Prostate gland (tissue), 2 donors: ENCODE measurements around the gene SMARCE1. TPM values are rescaled to one million over a fixed set of nuclear protein-coding genes. Genes with fewer than 3 reads are reported as not detected.

Experiments used
- DNase-seq: peaks from one replicate; pipeline ENCODE4 v3.0.0-alpha.2; 2019; ENCODE audit warnings: low spot score
- H3K27ac ChIP-seq, 2 donors: fragments of 200-600 bp; sonication (generic); 2 replicates each; pipeline ENCODE4 v1.5.1; 2017 to 2019
- H3K27me3 ChIP-seq: fragments of 200-600 bp; sonication (generic); replicated peaks from 2 replicates; pipeline ENCODE4 v1.5.1; 2019; ENCODE audit not compliant: insufficient read depth
- H3K36me3 ChIP-seq, 2 donors: fragments of 200-600 bp; sonication (generic); 1 replicate in 1 of 2; 2 replicates in 1 of 2; pipeline versions ENCODE4 v1.5.1 to v1.8.1; 2017 to 2019
- H3K4me1 ChIP-seq: fragments of 200-600 bp; sonication (generic); replicated peaks from 2 replicates; pipeline ENCODE4 v1.5.1; 2019
- H3K4me3 ChIP-seq, 2 donors: fragments of 200-600 bp; sonication (generic); 2 replicates each; pipeline ENCODE4 v1.5.1; 2017 to 2019
- H3K9me3 ChIP-seq: fragments of 200-600 bp; sonication (generic); 2 replicates; pipeline ENCODE4 v1.5.1; 2017
- POLR2A ChIP-seq: fragments of 450-650 bp; IDR thresholded peaks from one replicate; pipeline ENCODE4 v1.6.1; 2016; ENCODE audit warnings: antibody characterized with exemption, mild to moderate bottlenecking
- POLR2AphosphoS5 ChIP-seq: sonication (generic); formaldehyde crosslinking; IDR thresholded peaks from one replicate; pipeline ENCODE4 v1.6.1; 2017; ENCODE audit warnings: antibody characterized with exemption
- WGBS: methylation state at CpG from one replicate; pipeline ENCODE4 v1.1.5; 2018; 5-methylcytosine and 5-hydroxymethylcytosine counted together
- intact Hi-C: fragments of 100-400 bp; cut with DNase I; formaldehyde crosslinking; loops from one replicate; pipeline ENCODE4 v1.14.2; 2022
- total RNA-seq, 2 donors: library from RNA; depleted of rRNA; stranded (reverse); fragments of >200 nt; gene quantifications; one replicate each; pipeline ENCODE4 v1.1.0, GENCODE V29; 2016
- TF ChIP-seq, protein P1 (sequence below), 4 experiments: fragments of 200-600 bp in 2 of 4; fragments of 450-650 bp in 2 of 4; sonication (generic) in 2 of 4; IDR thresholded peaks; 1 replicate in 3 of 4; 2 replicates in 1 of 4; pipeline ENCODE4 v1.5.1; 2016 to 2019; ENCODE audit warnings: antibody characterized with exemption in 4 of 4, mild to moderate bottlenecking in 2 of 4, moderate library complexity in 2 of 4

The SMARCE1 gene
- total RNA-seq, 2 donors from 2014 or later = 65.7 to 82.0 TPM

DNA sequence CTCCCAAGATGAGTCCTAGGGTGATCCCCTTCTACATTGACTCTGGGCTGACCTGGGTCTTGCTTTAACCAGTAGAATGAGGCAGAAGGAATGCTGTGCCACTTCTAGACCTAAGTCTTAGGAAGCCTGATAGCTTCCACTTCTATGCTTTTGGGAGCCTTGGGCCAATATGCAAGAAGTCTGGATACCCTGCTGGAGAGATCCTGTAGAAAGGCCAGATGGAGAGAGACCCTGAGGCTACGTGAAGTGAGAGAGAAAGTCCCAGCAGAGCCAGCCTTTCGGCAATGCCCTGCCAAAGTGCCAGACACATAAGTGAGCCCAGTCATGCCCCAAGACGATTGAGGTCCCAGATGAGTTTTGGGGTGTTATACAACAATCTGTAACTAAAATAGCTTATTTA is 15.6 kb upstream of the SMARCE1 start:
- H3K4me1 ChIP-seq = no peaks in the 10 kb centered on the region
- H3K9me3 ChIP-seq = no peaks in the 10 kb centered on the region
- H3K27me3 ChIP-seq = no peaks in the 10 kb centered on the region
- TF ChIP-seq POLR2A = no peak
- no peak for TF ChIP-seq POLR2AphosphoS5
- TF ChIP-seq, protein P1, sequence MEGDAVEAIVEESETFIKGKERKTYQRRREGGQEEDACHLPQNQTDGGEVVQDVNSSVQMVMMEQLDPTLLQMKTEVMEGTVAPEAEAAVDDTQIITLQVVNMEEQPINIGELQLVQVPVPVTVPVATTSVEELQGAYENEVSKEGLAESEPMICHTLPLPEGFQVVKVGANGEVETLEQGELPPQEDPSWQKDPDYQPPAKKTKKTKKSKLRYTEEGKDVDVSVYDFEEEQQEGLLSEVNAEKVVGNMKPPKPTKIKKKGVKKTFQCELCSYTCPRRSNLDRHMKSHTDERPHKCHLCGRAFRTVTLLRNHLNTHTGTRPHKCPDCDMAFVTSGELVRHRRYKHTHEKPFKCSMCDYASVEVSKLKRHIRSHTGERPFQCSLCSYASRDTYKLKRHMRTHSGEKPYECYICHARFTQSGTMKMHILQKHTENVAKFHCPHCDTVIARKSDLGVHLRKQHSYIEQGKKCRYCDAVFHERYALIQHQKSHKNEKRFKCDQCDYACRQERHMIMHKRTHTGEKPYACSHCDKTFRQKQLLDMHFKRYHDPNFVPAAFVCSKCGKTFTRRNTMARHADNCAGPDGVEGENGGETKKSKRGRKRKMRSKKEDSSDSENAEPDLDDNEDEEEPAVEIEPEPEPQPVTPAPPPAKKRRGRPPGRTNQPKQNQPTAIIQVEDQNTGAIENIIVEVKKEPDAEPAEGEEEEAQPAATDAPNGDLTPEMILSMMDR (IDR thresholded peaks at IDR 0.05) = no peak
- no peak for DNase-seq
- 49% methylated on average over 3 of the region's 3 CpGs for WGBS
- no peaks in the 10 kb centered on the region for H3K36me3 ChIP-seq
- intact Hi-C loops = no loop called here
- H3K27ac ChIP-seq = no peak overlapping the region
- H3K4me3 ChIP-seq = no peak overlapping the region

GRCh38 chr17:40659911-40660310 is 12.3 kb upstream of the SMARCE1 start:
- DNase-seq = no peak
- Histone ChIP-seq H3K36me3 (no peaks in the 10 kb centered on the region), H3K27me3 (no peaks in the 10 kb centered on the region), H3K27ac (no peak overlapping the region), H3K4me1 (no peaks in the 10 kb centered on the region), H3K9me3 (no peaks in the 10 kb centered on the region), H3K4me3 (no peak overlapping the region)
- intact Hi-C loops = no loop called here
- TF ChIP-seq, protein P1 (IDR thresholded peaks at IDR 0.05) = no peak
- TF ChIP-seq POLR2A (no peak), POLR2AphosphoS5 (no peak)
- WGBS = 94% methylated on average over 7 of the region's 7 CpGs

- H3K27me3 ChIP-seq = no peaks in the 10 kb centered on the region
- no peaks in the 10 kb centered on the region for H3K9me3 ChIP-seq
- intact Hi-C loops = no loop called here
- H3K4me3 ChIP-seq = no peak overlapping the region
- TF ChIP-seq POLR2A (no peak), POLR2AphosphoS5 (no peak)
- TF ChIP-seq, protein P1 (IDR thresholded peaks at IDR 0.05) = no peak
- H3K36me3 ChIP-seq = no peaks in the 10 kb centered on the region
- no peak overlapping the region for H3K27ac ChIP-seq
- no peak for DNase-seq
- H3K4me1 ChIP-seq = no peaks in the 10 kb centered on the region
These were observed 10.8 kb upstream of the SMARCE1 start for GRCh38 chr17:40658396-40658795.

DNA sequence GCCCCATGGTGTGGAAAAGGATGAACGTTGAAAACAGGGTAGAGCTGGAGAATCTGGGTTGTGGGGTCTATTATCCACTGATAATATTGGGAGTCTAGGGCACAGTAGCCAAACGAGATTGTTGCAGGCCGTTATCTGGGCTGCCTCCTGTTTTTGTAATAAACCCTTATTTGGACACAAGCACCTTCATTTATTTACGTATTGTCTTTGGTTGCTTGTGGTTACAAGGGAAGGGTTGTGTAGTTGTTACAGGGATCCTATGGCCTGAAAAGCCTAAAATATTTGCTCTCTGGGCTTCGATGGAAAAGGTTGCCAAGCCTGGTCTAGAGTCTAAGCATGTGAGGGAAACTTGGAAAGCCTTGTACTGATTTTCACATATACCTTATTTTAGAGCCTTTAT is 4.3 kb upstream of the SMARCE1 start:
- intact Hi-C loops = no loop called here
- 59% methylated on average over 5 of the region's 5 CpGs for WGBS
- Histone ChIP-seq H3K27me3 (no peaks in the 10 kb centered on the region), H3K9me3 (no peaks in the 10 kb centered on the region), H3K36me3 (no peaks in the 10 kb centered on the region), H3K4me3 (no peak overlapping the region), H3K4me1 (no peaks in the 10 kb centered on the region), H3K27ac (no peak overlapping the region)
- no peak for TF ChIP-seq POLR2AphosphoS5
- TF ChIP-seq POLR2A = no peak
- TF ChIP-seq, protein P1 (IDR thresholded peaks at IDR 0.05) = no peak
- no peak for DNase-seq

- WGBS = 1% methylated on average over 27 of the region's 28 CpGs
- DNase-seq = peak; percentile 24
- Histone ChIP-seq H3K4me3 (peak overlapping the region; percentile 63 to 68), H3K27ac (peak overlapping the region; percentile 95 to 98), H3K36me3 (no peaks in the 10 kb centered on the region), H3K27me3 (no peaks in the 10 kb centered on the region), H3K4me1 (peaks cover 4% of the 10 kb centered on the region), H3K9me3 (no peaks in the 10 kb centered on the region)
- TF ChIP-seq POLR2AphosphoS5 (no peak), POLR2A (no peak)
- TF ChIP-seq, protein P1 (IDR thresholded peaks at IDR 0.05) = no peak
- intact Hi-C loops = no loop called here
These were observed 858 bp upstream of the SMARCE1 start for GRCh38 chr17:40648384-40648968.
